Kidney epithelial cell (primary cell): ENCODE data around the gene COL21A1. TPM values are rescaled to one million over a fixed set of nuclear protein-coding genes. Genes with fewer than 3 reads are reported as not detected.

Experiments
- DNase-seq: peaks from one replicate; pipeline ENCODE4 v3.0.0-alpha.2; 2010; ENCODE audit warnings: low read depth
- H3K27me3 ChIP-seq: 2 replicates; pipeline ENCODE4 v1.6.0; 2011; ENCODE audit warnings: low read length; ENCODE audit not compliant: control insufficient read depth, insufficient read depth
- H3K36me3 ChIP-seq: 2 replicates; pipeline ENCODE4 v1.5.1; 2011; ENCODE audit warnings: low read length; ENCODE audit not compliant: control insufficient read depth, insufficient read depth
- H3K4me3 ChIP-seq: 2 replicates; pipeline ENCODE4 v1.5.1; 2011; ENCODE audit warnings: low read depth, mild to moderate bottlenecking, control low read depth, low read length
- total RNA-seq: library from RNA; depleted of rRNA; stranded (reverse); fragments of >200 nt; gene quantifications from 2 replicates; pipeline ENCODE4 v1.2.3, GENCODE V29; 2015
- TF ChIP-seq, protein P1 (sequence below): IDR thresholded peaks from 2 replicates; pipeline ENCODE4 v1.5.1; 2011; ENCODE audit warnings: mild to moderate bottlenecking, moderate library complexity, low read length, control low read depth, inconsistent platforms; ENCODE audit not compliant: insufficient read depth, poor library complexity, severe bottlenecking

The COL21A1 gene
- total RNA-seq, result not detected in 2 replicates

DNA sequence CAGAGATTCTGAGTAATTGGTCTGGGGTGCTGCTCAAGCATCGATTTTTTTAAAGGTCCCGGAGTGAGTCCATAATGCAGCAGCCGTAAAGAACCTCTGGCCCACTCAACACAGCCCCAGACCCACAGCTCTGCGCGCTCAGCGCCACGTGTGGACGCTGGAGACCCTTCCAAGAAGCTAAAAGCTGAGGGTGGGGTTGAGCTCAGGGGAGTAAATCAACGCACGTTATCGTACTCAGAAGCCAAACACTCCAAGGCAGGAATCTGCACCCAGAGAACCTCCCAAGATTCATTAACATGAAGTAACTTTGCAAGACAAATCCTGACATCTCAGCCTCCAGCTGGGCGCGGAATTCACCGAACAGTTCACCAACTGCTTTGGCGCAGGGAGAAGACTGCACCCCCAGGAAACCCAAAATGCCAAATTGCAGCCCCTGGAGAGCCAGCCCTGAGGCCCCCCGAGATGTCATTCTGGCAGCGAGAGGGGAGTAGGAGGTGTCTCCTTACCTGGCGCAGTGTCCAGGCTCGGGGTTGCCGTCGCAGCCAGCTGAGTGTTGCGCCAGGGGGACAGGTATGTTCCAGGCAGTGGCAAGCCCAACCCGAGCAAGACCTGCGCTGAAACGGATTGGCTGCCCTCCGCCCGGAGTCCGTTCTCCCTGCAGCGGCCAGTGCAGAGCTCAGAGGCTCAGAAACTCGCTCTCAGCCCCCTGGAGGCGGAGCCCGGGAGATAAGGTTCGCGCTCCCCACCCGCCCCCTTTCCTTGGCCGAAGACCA, at the start of gene COL21A1:
TSS of gene COL21A1 (minus strand) at position 700 of the 773 bp plus-strand sequence. CDS start 64,962 bp downstream, outside the sequence.
- no peaks in the 10 kb centered on the region for H3K36me3 ChIP-seq
- peak within 1 kb of the TSS; percentile 33 for H3K4me3 ChIP-seq
- TF ChIP-seq, protein P1, sequence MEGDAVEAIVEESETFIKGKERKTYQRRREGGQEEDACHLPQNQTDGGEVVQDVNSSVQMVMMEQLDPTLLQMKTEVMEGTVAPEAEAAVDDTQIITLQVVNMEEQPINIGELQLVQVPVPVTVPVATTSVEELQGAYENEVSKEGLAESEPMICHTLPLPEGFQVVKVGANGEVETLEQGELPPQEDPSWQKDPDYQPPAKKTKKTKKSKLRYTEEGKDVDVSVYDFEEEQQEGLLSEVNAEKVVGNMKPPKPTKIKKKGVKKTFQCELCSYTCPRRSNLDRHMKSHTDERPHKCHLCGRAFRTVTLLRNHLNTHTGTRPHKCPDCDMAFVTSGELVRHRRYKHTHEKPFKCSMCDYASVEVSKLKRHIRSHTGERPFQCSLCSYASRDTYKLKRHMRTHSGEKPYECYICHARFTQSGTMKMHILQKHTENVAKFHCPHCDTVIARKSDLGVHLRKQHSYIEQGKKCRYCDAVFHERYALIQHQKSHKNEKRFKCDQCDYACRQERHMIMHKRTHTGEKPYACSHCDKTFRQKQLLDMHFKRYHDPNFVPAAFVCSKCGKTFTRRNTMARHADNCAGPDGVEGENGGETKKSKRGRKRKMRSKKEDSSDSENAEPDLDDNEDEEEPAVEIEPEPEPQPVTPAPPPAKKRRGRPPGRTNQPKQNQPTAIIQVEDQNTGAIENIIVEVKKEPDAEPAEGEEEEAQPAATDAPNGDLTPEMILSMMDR, result peak; percentile 57
- peaks cover 2% of the 10 kb centered on the region for H3K27me3 ChIP-seq
- no peak for DNase-seq

DNA sequence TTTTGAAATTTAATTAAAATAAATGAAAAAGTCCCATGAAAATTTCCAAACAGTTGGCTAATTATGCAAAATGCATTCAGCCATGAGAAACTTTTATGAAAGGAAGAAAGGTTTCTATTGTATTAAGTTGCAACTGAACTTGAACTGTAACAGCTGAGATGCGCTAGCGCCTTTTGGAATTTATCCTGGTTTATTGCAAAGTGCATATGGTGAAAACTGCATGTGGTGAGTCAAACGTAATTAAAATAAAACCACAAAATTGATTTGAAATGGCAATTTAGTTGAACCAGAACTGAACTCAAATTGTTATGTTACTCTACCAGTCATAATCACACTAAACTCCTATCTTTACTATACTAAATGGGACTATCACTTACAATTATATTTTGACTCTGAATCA, 46.4 kb upstream of the COL21A1 start:
- TF ChIP-seq, protein P1, result no peak
- no peak overlapping the region for H3K4me3 ChIP-seq
- no peak for DNase-seq
- H3K36me3 ChIP-seq, result no peaks in the 10 kb centered on the region
- H3K27me3 ChIP-seq, result no peaks in the 10 kb centered on the region

DNA sequence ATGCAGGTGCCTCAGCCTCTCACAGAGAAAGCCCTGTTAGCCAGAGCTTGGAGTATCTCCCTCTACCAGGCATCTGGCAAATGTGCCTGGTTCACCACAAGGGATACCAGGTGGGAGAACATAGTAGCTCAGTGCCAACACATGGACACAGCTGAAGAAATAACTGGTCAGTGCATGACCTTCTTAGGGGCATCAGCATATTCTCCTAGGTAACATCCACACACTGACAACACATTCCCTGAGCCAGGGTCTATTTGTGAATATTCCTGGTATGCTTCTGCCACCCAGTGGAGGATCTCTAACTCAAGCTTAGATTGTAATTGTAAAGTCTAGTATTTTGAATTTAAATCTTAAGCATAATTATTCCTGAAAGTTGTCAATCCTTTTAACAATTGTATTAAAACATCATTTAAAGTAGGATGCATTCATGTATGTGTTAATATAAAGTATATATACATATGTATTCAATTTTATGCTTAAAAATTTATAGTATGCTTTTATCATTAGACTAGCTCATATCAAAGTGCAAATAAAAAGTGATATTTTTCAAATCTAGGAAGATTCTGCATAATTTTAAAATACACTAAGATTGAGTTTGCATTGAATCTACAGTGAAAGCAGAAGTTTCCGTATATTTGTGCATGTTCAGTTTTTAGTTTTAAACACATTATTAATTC, 45.3 kb upstream of the COL21A1 start:
- peak; percentile 44 for DNase-seq
- TF ChIP-seq, protein P1, result peak; percentile 54
- H3K4me3 ChIP-seq, result no peak overlapping the region
- no peaks in the 10 kb centered on the region for H3K36me3 ChIP-seq
- H3K27me3 ChIP-seq, result no peaks in the 10 kb centered on the region

DNA sequence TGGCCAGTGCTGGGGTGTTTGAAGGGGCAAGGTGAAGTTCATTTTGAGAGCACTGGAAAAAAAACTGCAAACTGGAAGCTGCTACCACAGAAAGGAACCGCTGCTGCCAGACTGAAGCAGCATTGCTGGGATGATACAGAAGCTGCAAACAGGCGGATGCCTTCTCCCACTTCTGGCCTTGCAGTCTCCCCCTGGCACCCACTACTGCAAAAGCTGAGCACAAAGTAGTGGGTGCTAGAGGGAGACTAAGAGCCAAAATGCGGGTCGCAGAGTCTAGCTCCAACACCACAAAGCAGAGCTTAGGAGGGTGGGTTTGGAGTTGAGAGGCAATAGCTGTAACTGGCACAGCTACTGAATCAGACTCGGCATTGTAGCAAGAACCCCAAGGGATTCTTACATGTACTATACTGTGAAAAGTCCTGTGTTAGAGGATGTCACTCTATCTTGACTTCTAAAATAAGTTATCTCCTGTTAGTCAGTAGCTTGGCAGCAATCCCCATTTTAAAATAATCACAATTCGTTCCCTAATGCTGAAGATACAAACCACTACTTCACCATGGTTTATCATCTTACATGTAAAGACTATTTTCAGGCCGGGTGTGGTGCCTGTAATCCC, 44.0 kb upstream of the COL21A1 start:
- Histone ChIP-seq H3K4me3 (no peak overlapping the region), H3K36me3 (no peaks in the 10 kb centered on the region), H3K27me3 (no peaks in the 10 kb centered on the region)
- DNase-seq, result no peak
- TF ChIP-seq, protein P1, result no peak

DNA sequence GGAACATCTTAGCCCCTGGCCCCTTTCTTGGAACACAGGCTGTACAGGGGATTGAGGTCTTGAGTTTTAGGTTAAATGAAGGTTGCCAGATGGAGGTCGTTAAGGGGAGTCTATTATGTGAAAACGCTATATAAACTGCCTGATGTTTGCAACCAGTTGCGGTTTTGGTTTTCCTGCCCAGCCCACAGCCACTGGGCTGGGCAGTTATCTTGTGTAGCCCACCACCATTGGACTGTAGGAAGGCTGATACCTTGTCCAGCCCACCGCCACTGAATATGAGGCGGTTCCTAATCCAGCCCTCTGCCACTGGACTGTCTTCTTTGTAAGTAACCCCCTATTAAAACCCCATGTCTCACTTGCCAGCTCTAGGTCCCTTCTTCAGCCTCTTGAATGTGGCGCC, 42.3 kb upstream of the COL21A1 start:
- Histone ChIP-seq H3K4me3 (no peak overlapping the region), H3K27me3 (no peaks in the 10 kb centered on the region), H3K36me3 (no peaks in the 10 kb centered on the region)
- DNase-seq, result no peak
- TF ChIP-seq, protein P1, result no peak
